Neural progenitor cell (in vitro differentiated cells): ENCODE data around the gene HSF2. TPM values are rescaled to one million over a fixed set of nuclear protein-coding genes. Genes with fewer than 3 reads are reported as not detected.

ENCODE experiments used
- DNase-seq: peaks from one replicate; pipeline ENCODE4 v3.0.0-alpha.2; 2016; ENCODE audit warnings: low spot score
- H2AFZ ChIP-seq: fragments of 200-600 bp; sonication (generic); replicated peaks from 2 replicates; pipeline ENCODE4 v1.6.1; 2016; ENCODE audit warnings: antibody characterized with exemption
- H3F3A ChIP-seq: fragments of 200-600 bp; sonication (generic); 2 replicates; pipeline ENCODE4 v1.6.1; 2016; ENCODE audit warnings: antibody characterized with exemption, low read depth
- H3K27ac ChIP-seq: fragments of 200-600 bp; sonication (generic); 2 replicates; pipeline ENCODE4 v1.5.1; 2016; ENCODE audit warnings: mild to moderate bottlenecking
- H3K27me3 ChIP-seq: fragments of 200-600 bp; sonication (generic); 2 replicates; pipeline ENCODE4 v1.6.1; 2016; ENCODE audit warnings: mild to moderate bottlenecking, moderate library complexity
- H3K36me3 ChIP-seq: fragments of 200-600 bp; sonication (generic); 2 replicates; pipeline ENCODE4 v1.5.1; 2016
- H3K4me1 ChIP-seq: fragments of 200-600 bp; sonication (generic); 2 replicates; pipeline ENCODE4 v1.6.1; 2016; ENCODE audit warnings: mixed run types
- H3K4me2 ChIP-seq: fragments of 200-600 bp; sonication (generic); 2 replicates; pipeline ENCODE4 v1.6.1; 2016
- H3K4me3 ChIP-seq: fragments of 200-600 bp; sonication (generic); 2 replicates; pipeline ENCODE4 v1.5.1; 2016
- H3K79me2 ChIP-seq: fragments of 200-600 bp; sonication (generic); 2 replicates; pipeline ENCODE4 v1.6.1; 2016; ENCODE audit warnings: low read depth
- H3K9ac ChIP-seq: fragments of 200-600 bp; sonication (generic); 2 replicates; pipeline ENCODE4 v1.6.1; 2016
- H3K9me3 ChIP-seq: fragments of 200-600 bp; sonication (generic); 2 replicates; pipeline ENCODE4 v1.5.1; 2016; ENCODE audit warnings: low read depth
- H4K20me1 ChIP-seq: fragments of 200-600 bp; sonication (generic); 2 replicates; pipeline ENCODE4 v1.6.1; 2016; ENCODE audit warnings: low read depth
- H3K27ac Mint-ChIP-seq: 3 replicates; pipeline ENCODE4 v1.8.0; 2021; ENCODE audit warnings: mixed read lengths
- H3K27me3 Mint-ChIP-seq: 2 replicates; pipeline ENCODE4 v1.8.0; 2022; ENCODE audit warnings: low read depth, mild to moderate bottlenecking, inconsistent platforms, moderate library complexity, mixed read lengths; ENCODE audit not compliant: insufficient read depth
- H3K36me3 Mint-ChIP-seq: 3 replicates; pipeline ENCODE4 v1.8.0; 2021; ENCODE audit warnings: mixed read lengths
- H3K4me1 Mint-ChIP-seq: 3 replicates; pipeline ENCODE4 v1.8.0; 2021; ENCODE audit warnings: mixed read lengths
- H3K4me3 Mint-ChIP-seq: 3 replicates; pipeline ENCODE4 v1.8.0; 2021; ENCODE audit warnings: mild to moderate bottlenecking, moderate library complexity, mixed read lengths
- H3K9me3 Mint-ChIP-seq: 3 replicates; pipeline ENCODE4 v1.8.0; 2020; ENCODE audit warnings: mixed read lengths
- CTCF ChIP-seq: fragments of 200-600 bp; sonication (generic); IDR thresholded peaks from 2 replicates; pipeline ENCODE4 v1.5.1; 2017; ENCODE audit warnings: antibody characterized with exemption, mild to moderate bottlenecking
- EZH2 ChIP-seq: fragments of 200-600 bp; sonication (generic); IDR thresholded peaks from 2 replicates; pipeline ENCODE4 v1.6.1; 2017; ENCODE audit warnings: antibody characterized with exemption, mild to moderate bottlenecking, moderate library complexity
- EZH2phosphoT487 ChIP-seq: fragments of 200-600 bp; sonication (generic); IDR thresholded peaks from 2 replicates; pipeline ENCODE4 v1.6.1; 2017; ENCODE audit warnings: antibody characterized with exemption
- total RNA-seq: library from RNA; depleted of rRNA; stranded (reverse); fragments of >200 nt; gene quantifications from 2 replicates; pipeline ENCODE4 v1.2.3, GENCODE V29; 2015; ENCODE audit warnings: low replicate concordance

HSF2 gene
- total RNA-seq, 1 donor from 2014 or later, result 135 TPM

- Histone ChIP-seq H3K27ac (no peak overlapping the region), H3K9me3 (no peaks in the 10 kb centered on the region), H3K4me1 (peaks cover 17% of the 10 kb centered on the region), H3K9ac (no peak overlapping the region), H3K79me2 (peaks cover 99% of the 10 kb centered on the region), H3K27me3 (no peaks in the 10 kb centered on the region), H3K4me2 (no peak overlapping the region), H2AFZ (no peak overlapping the region), H3K4me3 (no peak overlapping the region), H3F3A (peaks cover 2% of the 10 kb centered on the region), H3K36me3 (no peaks in the 10 kb centered on the region), H4K20me1 (peaks cover 94% of the 10 kb centered on the region)
- no peak for TF ChIP-seq EZH2phosphoT487
- TF ChIP-seq CTCF, result no peak
- no peak for TF ChIP-seq EZH2
- H3K36me3 Mint-ChIP-seq, result peaks cover 65% of the 10 kb centered on the region
- no peaks in the 10 kb centered on the region for H3K27me3 Mint-ChIP-seq
- H3K9me3 Mint-ChIP-seq, result peaks cover 35% of the 10 kb centered on the region
- H3K27ac Mint-ChIP-seq, result no peak overlapping the region
- peaks cover 20% of the 10 kb centered on the region for H3K4me1 Mint-ChIP-seq
- no peak overlapping the region for H3K4me3 Mint-ChIP-seq
- no peak for DNase-seq
These were observed 5.0 kb downstream of the HSF2 start for GRCh38 chr6:122404444-122404843.

- Histone ChIP-seq H3K79me2 (peaks cover 100% of the 10 kb centered on the region), H3K36me3 (no peaks in the 10 kb centered on the region), H3K4me2 (no peak overlapping the region), H3K4me1 (peaks cover 17% of the 10 kb centered on the region), H3K27ac (no peak overlapping the region), H3K9me3 (no peaks in the 10 kb centered on the region), H2AFZ (no peak overlapping the region), H4K20me1 (peaks cover 100% of the 10 kb centered on the region), H3K27me3 (no peaks in the 10 kb centered on the region), H3K4me3 (no peak overlapping the region), H3K9ac (no peak overlapping the region), H3F3A (no peaks in the 10 kb centered on the region)
- no peak for DNase-seq
- no peak for TF ChIP-seq CTCF
- no peak for TF ChIP-seq EZH2
- no peak for TF ChIP-seq EZH2phosphoT487
- Mint-ChIP-seq H3K27me3 (no peaks in the 10 kb centered on the region), H3K4me1 (peaks cover 20% of the 10 kb centered on the region), H3K27ac (no peak overlapping the region), H3K4me3 (no peak overlapping the region), H3K9me3 (peaks cover 37% of the 10 kb centered on the region), H3K36me3 (peaks cover 70% of the 10 kb centered on the region)
These were observed 6.0 kb downstream of the HSF2 start for GRCh38 chr6:122405417-122405816.

- H3K4me2 ChIP-seq, result no peak overlapping the region
- H3K9me3 Mint-ChIP-seq, result peaks cover 37% of the 10 kb centered on the region
- H3K9ac ChIP-seq, result no peak overlapping the region
- no peaks in the 10 kb centered on the region for H3K9me3 ChIP-seq
- peaks cover 100% of the 10 kb centered on the region for H4K20me1 ChIP-seq
- H3K4me1 ChIP-seq, result peaks cover 10% of the 10 kb centered on the region
- H3K27ac Mint-ChIP-seq, result no peak overlapping the region
- peaks cover 73% of the 10 kb centered on the region for H3K36me3 Mint-ChIP-seq
- H3F3A ChIP-seq, result no peaks in the 10 kb centered on the region
- H2AFZ ChIP-seq, result no peak overlapping the region
- no peaks in the 10 kb centered on the region for H3K27me3 Mint-ChIP-seq
- H3K27ac ChIP-seq, result no peak overlapping the region
- H3K4me3 Mint-ChIP-seq, result no peak overlapping the region
- H3K79me2 ChIP-seq, result peaks cover 100% of the 10 kb centered on the region
- H3K36me3 ChIP-seq, result no peaks in the 10 kb centered on the region
- TF ChIP-seq CTCF, result no peak
- no peak for TF ChIP-seq EZH2
- TF ChIP-seq EZH2phosphoT487, result no peak
- H3K4me3 ChIP-seq, result no peak overlapping the region
- H3K27me3 ChIP-seq, result no peaks in the 10 kb centered on the region
- no peak for DNase-seq
- peaks cover 14% of the 10 kb centered on the region for H3K4me1 Mint-ChIP-seq
These were observed 6.7 kb downstream of the HSF2 start for GRCh38 chr6:122406187-122406586.
